ENCODE data around the gene CLSTN1. TPM values are rescaled to one million over a fixed set of nuclear protein-coding genes. Genes with fewer than 3 reads are reported as not detected.

Gene CLSTN1
- total and polyA plus RNA-seq, 2 of the 8 experiments (the other 6 are each of a cell fraction or from before 2014, with no cell fraction given) = 34.2 to 97.4 TPM

GRCh38 chr1:9689971-9690381 lies 133.8 kb downstream of the CLSTN1 start:
- no peaks in the 10 kb centered on the region for H4K20me1 ChIP-seq (replicated peaks in 1 of 2; ENCODE audit: control insufficient read depth in 1 of 2, insufficient read depth in 2 of 2, low read length in 2 of 2)
- H2BK12ac ChIP-seq (ENCODE audit: low read depth, low read length) = peak overlapping the region; percentile 20; the same call in 1 of the 2 replicates
- peaks cover 7 to 24% (median 15%) of the 10 kb centered on the region in 4 experiments for H3K4me1 ChIP-seq (replicated peaks in 1 of 4; ENCODE audit: control insufficient read depth in 3 of 4, insufficient read depth in 4 of 4, low read length in 3 of 4)
- peak overlapping the region; percentile 29 for H4K91ac ChIP-seq (replicated peaks; ENCODE audit: insufficient read length, low read length)
- H3K79me1 ChIP-seq (ENCODE audit: low read depth, low read length) = no peaks in the 10 kb centered on the region
- peak overlapping the region in 3 of 4 experiments; percentile 51 to 71 (median 60); a peak in 6 of 7 replicates for H3K9ac ChIP-seq (replicated peaks in 1 of 4; ENCODE audit: extremely low read depth in 1 of 4, low read depth in 3 of 4, low read length in 3 of 4)
- no peak overlapping the region for H2BK120ac ChIP-seq (replicated peaks; ENCODE audit: low read depth, low read length)
- no peak overlapping the region for H3K14ac ChIP-seq (ENCODE audit: insufficient read length)
- H3K4me2 ChIP-seq (ENCODE audit: insufficient read depth in 1 of 2, low read depth in 2 of 2, low read length in 2 of 2) = peak overlapping the region; percentile 86 to 98
- peak overlapping the region; percentile 51 for H4K5ac ChIP-seq (ENCODE audit: insufficient read length, low read depth, low read length)
- H3K23me2 ChIP-seq (ENCODE audit: low read depth, low read length) = peaks cover 25% of the 10 kb centered on the region
- peak overlapping the region; percentile 65 for H3K4ac ChIP-seq (replicated peaks; ENCODE audit: insufficient read length, low read depth, low read length)
- ChIA-PET POLR2A (ENCODE audit: partially characterized antibody) (interaction anchor here (1.3 to 2.6 kb wide), 4 partner anchors 10 to 39 kb away, joined by 4 to 9 read pairs (median 8); partner anchors contain the start of gene PIK3CD), CTCF (ENCODE audit: partially characterized antibody) (interaction anchor here (1.0 to 7.3 kb wide), 9 partner anchors 8 to 74 kb away, joined by 3 to 49 read pairs (median 4); no protein-coding TSS in a partner anchor)
- H2BK20ac ChIP-seq (ENCODE audit: low read length) = no peak overlapping the region
- peak overlapping the region; percentile 95; the same call in 1 of the 2 replicates for H2BK5ac ChIP-seq (ENCODE audit: low read depth, low read length)
- H3K27me3 ChIP-seq (replicated peaks in 1 of 4; ENCODE audit: control insufficient read depth in 3 of 4, extremely low read depth in 1 of 4, insufficient read depth in 3 of 4, low read length in 3 of 4) = peaks cover 0 to 13% (median 11%) of the 10 kb centered on the region in 4 experiments; a peak in 6 of 7 replicates
- peak overlapping the region; percentile 84 for H3K18ac ChIP-seq (ENCODE audit: extremely low read depth, low read length)
- 4% methylated on average over 10 of the region's 23 CpGs; no CpG with 5 or more reads in 1 of the 2 experiments for WGBS, 2 experiments (ENCODE audit: extremely low coverage in 1 of 2, insufficient coverage in 1 of 2, insufficient read length in 1 of 2, insufficient replicate concordance in 2 of 2, low coverage in 1 of 2, low lambda C conversion rate in 2 of 2, missing lambda C conversion rate in 1 of 2)
- H2AFZ ChIP-seq (ENCODE audit: low read length) = peak overlapping the region; percentile 0; the same call in 1 of the 2 replicates
- DNase-seq (ENCODE audit: low read depth in 1 of 2, low spot score in 2 of 2) (peak in 1 of 2 experiments; percentile 72), FAIRE-seq (no peak)
- H3K9me3 ChIP-seq (ENCODE audit: insufficient read depth in 2 of 2, low read depth in 1 of 2, low read length in 1 of 2) = no peaks in the 10 kb centered on the region
- H3K27ac ChIP-seq (ENCODE audit: low read depth, low read length) = peak overlapping the region; percentile 81
- no peaks in the 10 kb centered on the region for H3K36me3 ChIP-seq (ENCODE audit: control insufficient read depth in 2 of 4, insufficient read depth in 4 of 4, low read length in 3 of 4)
- peak overlapping the region; percentile 46 to 81 (median 63) for H3K4me3 ChIP-seq (ENCODE audit: extremely low read depth in 1 of 4, insufficient read depth in 2 of 4, low read depth in 3 of 4, low read length in 4 of 4)
- H3K56ac ChIP-seq (replicated peaks; ENCODE audit: insufficient read length, low read depth, low read length) = no peak overlapping the region
- no peaks in the 10 kb centered on the region for H3K79me2 ChIP-seq (ENCODE audit: control insufficient read depth in 1 of 2, insufficient read depth in 2 of 2, low read length in 2 of 2)
- peak overlapping the region; percentile 66 for H4K8ac ChIP-seq (ENCODE audit: extremely low read depth, insufficient read depth, low read length)
- H2BK15ac ChIP-seq (ENCODE audit: low read length) = no peak overlapping the region
- H3K23ac ChIP-seq (ENCODE audit: insufficient read length) = no peak overlapping the region
- no peak overlapping the region for H2AK5ac ChIP-seq (ENCODE audit: low read depth, low read length)
- TF ChIP-seq CREB1 (IDR thresholded peaks at IDR 0.05) (0 out of 2 replicates have a peak, but pooled peaks have one; percentile 9), RAD21 (IDR thresholded peaks at IDR 0.05 in 1 of 2, conservative IDR thresholded peaks at IDR 0.05 in 1 of 2; ENCODE audit: low read depth in 2 of 2, low read length in 2 of 2) (no peak), KDM4A (IDR thresholded peaks at IDR 0.05; ENCODE audit: low read depth, low read length, severe bottlenecking) (peak; percentile 61), E2F6 (IDR thresholded peaks at IDR 0.05) (peak; percentile 66), KDM1A (IDR thresholded peaks at IDR 0.05; ENCODE audit: borderline replicate concordance, low read length) (no peak), SUZ12 (IDR thresholded peaks at IDR 0.05; ENCODE audit: low read length) (no peak), RBBP5 (IDR thresholded peaks at IDR 0.05; ENCODE audit: borderline replicate concordance, low read depth, low read length) (peak; percentile 69; the same call in 1 of the 2 replicates), PHF8 (conservative IDR thresholded peaks at IDR 0.05; ENCODE audit: low read depth, low read length) (0 out of 2 replicates have a peak, but pooled peaks have one; percentile 16), RXRA (IDR thresholded peaks at IDR 0.05; ENCODE audit: insufficient read depth, low read depth, low read length) (no peak), JUN (IDR thresholded peaks at IDR 0.05; ENCODE audit: low read depth, low read length) (no peak)

Measured in H1 (cell line).